GM12878 (cell line): Measurements from ENCODE around the gene DMRTA2.

Experiments
- BRCA1 ChIP-seq: IDR thresholded peaks from 2 replicates; pipeline ENCODE4 v1.6.1; 2011; ENCODE audit warnings: low read depth, low read length, improper control_type of control experiment
- MXI1 ChIP-seq: fragments of 150-350 bp; IDR thresholded peaks from 2 replicates; pipeline ENCODE4 v1.6.1; 2011; ENCODE audit warnings: low read depth, mild to moderate bottlenecking, inconsistent platforms, low read length, improper control_type of control experiment
- NRF1 ChIP-seq: conservative IDR thresholded peaks from 2 replicates; pipeline ENCODE4 v1.6.1; 2011; ENCODE audit warnings: mild to moderate bottlenecking, low read depth, low read length, improper control_type of control experiment
- POLR2A ChIP-seq: IDR thresholded peaks from 2 replicates; pipeline ENCODE4 v1.6.1; 2011; ENCODE audit warnings: low read depth, mild to moderate bottlenecking, low read length
- SMARCA5 ChIP-seq: fragments of 450-650 bp; IDR thresholded peaks from 2 replicates; pipeline ENCODE4 v1.6.1; 2017; ENCODE audit warnings: mild to moderate bottlenecking
- TARDBP ChIP-seq: IDR thresholded peaks from 2 replicates; pipeline ENCODE4 v1.6.1; 2016; ENCODE audit warnings: borderline replicate concordance
- TF ChIP-seq, protein P1 (sequence below): IDR thresholded peaks from 2 replicates; pipeline ENCODE4 v1.6.1; 2012; ENCODE audit warnings: low read depth, low read length, improper control_type of control experiment

DNA sequence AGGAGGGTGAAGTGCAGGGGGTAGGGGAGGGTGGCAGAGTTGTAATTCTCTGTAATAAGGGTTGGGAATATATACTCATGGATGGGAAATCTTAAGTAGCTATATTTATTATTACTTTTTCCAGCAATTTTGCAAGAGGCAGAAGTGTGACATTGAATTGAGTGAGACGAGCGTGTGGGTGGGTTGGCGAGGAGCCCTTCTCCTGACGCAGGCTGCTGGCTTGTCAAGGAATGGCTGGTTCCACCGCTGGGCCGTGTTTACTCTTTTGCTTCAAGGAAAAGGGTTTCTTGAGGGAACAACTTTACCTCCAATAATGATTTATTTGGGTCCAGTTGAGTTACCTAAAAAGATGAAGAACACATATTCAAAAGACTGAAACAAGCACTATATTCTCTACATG lies 17.9 kb upstream of the DMRTA2 start:
- TF ChIP-seq POLR2A (no peak), BRCA1 (no peak), MXI1 (no peak), TARDBP (no peak), NRF1 (no peak), SMARCA5 (no peak)
- TF ChIP-seq, protein P1, sequence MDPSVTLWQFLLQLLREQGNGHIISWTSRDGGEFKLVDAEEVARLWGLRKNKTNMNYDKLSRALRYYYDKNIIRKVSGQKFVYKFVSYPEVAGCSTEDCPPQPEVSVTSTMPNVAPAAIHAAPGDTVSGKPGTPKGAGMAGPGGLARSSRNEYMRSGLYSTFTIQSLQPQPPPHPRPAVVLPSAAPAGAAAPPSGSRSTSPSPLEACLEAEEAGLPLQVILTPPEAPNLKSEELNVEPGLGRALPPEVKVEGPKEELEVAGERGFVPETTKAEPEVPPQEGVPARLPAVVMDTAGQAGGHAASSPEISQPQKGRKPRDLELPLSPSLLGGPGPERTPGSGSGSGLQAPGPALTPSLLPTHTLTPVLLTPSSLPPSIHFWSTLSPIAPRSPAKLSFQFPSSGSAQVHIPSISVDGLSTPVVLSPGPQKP = no peak
